ENCODE results near the gene CLPX. TPM values are rescaled to one million over a fixed set of nuclear protein-coding genes. Genes with fewer than 3 reads are reported as not detected.
A peak's percentile ranks its signal among the peaks of the same experiment; 100 is the strongest.

The CLPX gene
- total and polyA plus RNA-seq, 9 of the 15 experiments (the other 6 are each of a cell fraction or from before 2014, with no cell fraction given): 11.2 to 83.3 (median 51.3) TPM

- ATAC-seq (no peak), FAIRE-seq (no peak), DNase-seq (ENCODE audit: extremely low read depth in 1 of 4, low spot score in 3 of 4) (no peak)
- Histone ChIP-seq H3K9ac (ENCODE audit: insufficient read depth in 1 of 2, low read depth in 2 of 2, low read length in 2 of 2) (no peak overlapping the region), H2AFZ (ENCODE audit: low read depth, low read length) (no peak overlapping the region), H3K36me3 (ENCODE audit: control insufficient read depth, insufficient read depth, low read length) (peaks cover 82% of the 10 kb centered on the region), H3K9me1 (ENCODE audit: control insufficient read depth, insufficient read depth, low read length) (no peaks in the 10 kb centered on the region), H3K27me3 (ENCODE audit: control insufficient read depth in 2 of 2, insufficient read depth in 2 of 2, low read length in 2 of 2) (no peaks in the 10 kb centered on the region), H4K20me1 (replicated peaks; ENCODE audit: control insufficient read depth, insufficient read depth, low read length) (no peaks in the 10 kb centered on the region), H3K79me2 (ENCODE audit: control insufficient read depth, insufficient read depth, low read length) (no peaks in the 10 kb centered on the region), H3K27ac (ENCODE audit: extremely low read depth, low read depth, low read length) (no peak overlapping the region), H3K4me2 (ENCODE audit: insufficient read depth, low read length) (no peak overlapping the region), H3K4me1 (replicated peaks in 1 of 2; ENCODE audit: control insufficient read depth in 2 of 2, insufficient read depth in 2 of 2, low read length in 2 of 2) (no peaks in the 10 kb centered on the region), H3K4me3 (no peak overlapping the region), H3K9me3 (replicated peaks; ENCODE audit: control insufficient read depth, insufficient read depth, low read depth, low read length) (no peaks in the 10 kb centered on the region)
- WGBS (ENCODE audit: insufficient coverage, low coverage, missing lambda C conversion rate): 96% methylated on average over 6 of the region's 6 CpGs
- in situ Hi-C loops (cut with MboI): no loop called here
- intact Hi-C loops (cut with micrococcal nuclease): no loop called here
- ChIA-PET CTCF (ENCODE audit: low intra/inter-chr PET ratio) (no interaction called here), POLR2A (interaction anchor here (1.9 kb wide), 1 partner anchor 10 kb away, joined by 5 read pairs; no protein-coding TSS in a partner anchor)
- BruUV-seq (replicated peaks): no TSS peak
- TF ChIP-seq, protein P1, sequence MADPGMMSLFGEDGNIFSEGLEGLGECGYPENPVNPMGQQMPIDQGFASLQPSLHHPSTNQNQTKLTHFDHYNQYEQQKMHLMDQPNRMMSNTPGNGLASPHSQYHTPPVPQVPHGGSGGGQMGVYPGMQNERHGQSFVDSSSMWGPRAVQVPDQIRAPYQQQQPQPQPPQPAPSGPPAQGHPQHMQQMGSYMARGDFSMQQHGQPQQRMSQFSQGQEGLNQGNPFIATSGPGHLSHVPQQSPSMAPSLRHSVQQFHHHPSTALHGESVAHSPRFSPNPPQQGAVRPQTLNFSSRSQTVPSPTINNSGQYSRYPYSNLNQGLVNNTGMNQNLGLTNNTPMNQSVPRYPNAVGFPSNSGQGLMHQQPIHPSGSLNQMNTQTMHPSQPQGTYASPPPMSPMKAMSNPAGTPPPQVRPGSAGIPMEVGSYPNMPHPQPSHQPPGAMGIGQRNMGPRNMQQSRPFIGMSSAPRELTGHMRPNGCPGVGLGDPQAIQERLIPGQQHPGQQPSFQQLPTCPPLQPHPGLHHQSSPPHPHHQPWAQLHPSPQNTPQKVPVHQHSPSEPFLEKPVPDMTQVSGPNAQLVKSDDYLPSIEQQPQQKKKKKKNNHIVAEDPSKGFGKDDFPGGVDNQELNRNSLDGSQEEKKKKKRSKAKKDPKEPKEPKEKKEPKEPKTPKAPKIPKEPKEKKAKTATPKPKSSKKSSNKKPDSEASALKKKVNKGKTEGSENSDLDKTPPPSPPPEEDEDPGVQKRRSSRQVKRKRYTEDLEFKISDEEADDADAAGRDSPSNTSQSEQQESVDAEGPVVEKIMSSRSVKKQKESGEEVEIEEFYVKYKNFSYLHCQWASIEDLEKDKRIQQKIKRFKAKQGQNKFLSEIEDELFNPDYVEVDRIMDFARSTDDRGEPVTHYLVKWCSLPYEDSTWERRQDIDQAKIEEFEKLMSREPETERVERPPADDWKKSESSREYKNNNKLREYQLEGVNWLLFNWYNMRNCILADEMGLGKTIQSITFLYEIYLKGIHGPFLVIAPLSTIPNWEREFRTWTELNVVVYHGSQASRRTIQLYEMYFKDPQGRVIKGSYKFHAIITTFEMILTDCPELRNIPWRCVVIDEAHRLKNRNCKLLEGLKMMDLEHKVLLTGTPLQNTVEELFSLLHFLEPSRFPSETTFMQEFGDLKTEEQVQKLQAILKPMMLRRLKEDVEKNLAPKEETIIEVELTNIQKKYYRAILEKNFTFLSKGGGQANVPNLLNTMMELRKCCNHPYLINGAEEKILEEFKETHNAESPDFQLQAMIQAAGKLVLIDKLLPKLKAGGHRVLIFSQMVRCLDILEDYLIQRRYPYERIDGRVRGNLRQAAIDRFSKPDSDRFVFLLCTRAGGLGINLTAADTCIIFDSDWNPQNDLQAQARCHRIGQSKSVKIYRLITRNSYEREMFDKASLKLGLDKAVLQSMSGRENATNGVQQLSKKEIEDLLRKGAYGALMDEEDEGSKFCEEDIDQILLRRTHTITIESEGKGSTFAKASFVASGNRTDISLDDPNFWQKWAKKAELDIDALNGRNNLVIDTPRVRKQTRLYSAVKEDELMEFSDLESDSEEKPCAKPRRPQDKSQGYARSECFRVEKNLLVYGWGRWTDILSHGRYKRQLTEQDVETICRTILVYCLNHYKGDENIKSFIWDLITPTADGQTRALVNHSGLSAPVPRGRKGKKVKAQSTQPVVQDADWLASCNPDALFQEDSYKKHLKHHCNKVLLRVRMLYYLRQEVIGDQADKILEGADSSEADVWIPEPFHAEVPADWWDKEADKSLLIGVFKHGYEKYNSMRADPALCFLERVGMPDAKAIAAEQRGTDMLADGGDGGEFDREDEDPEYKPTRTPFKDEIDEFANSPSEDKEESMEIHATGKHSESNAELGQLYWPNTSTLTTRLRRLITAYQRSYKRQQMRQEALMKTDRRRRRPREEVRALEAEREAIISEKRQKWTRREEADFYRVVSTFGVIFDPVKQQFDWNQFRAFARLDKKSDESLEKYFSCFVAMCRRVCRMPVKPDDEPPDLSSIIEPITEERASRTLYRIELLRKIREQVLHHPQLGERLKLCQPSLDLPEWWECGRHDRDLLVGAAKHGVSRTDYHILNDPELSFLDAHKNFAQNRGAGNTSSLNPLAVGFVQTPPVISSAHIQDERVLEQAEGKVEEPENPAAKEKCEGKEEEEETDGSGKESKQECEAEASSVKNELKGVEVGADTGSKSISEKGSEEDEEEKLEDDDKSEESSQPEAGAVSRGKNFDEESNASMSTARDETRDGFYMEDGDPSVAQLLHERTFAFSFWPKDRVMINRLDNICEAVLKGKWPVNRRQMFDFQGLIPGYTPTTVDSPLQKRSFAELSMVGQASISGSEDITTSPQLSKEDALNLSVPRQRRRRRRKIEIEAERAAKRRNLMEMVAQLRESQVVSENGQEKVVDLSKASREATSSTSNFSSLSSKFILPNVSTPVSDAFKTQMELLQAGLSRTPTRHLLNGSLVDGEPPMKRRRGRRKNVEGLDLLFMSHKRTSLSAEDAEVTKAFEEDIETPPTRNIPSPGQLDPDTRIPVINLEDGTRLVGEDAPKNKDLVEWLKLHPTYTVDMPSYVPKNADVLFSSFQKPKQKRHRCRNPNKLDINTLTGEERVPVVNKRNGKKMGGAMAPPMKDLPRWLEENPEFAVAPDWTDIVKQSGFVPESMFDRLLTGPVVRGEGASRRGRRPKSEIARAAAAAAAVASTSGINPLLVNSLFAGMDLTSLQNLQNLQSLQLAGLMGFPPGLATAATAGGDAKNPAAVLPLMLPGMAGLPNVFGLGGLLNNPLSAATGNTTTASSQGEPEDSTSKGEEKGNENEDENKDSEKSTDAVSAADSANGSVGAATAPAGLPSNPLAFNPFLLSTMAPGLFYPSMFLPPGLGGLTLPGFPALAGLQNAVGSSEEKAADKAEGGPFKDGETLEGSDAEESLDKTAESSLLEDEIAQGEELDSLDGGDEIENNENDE (IDR thresholded peaks at IDR 0.05; ENCODE audit: low read depth, low read length): no peak
- TF ChIP-seq KLF10 (CRISPR knock-in tag; IDR thresholded peaks at IDR 0.05): no peak
- no peak for TF ChIP-seq GTF2A2 (tag; IDR thresholded peaks at IDR 0.05)
- peak; percentile 63; the same call in 1 of the 2 replicates for TF ChIP-seq CEBPB (tag; IDR thresholded peaks at IDR 0.05)
- no peak; the same call in 1 of the 2 replicates for TF ChIP-seq CEBPG (CRISPR knock-in tag; IDR thresholded peaks at IDR 0.05)
- TF ChIP-seq CEBPG (tag; conservative IDR thresholded peaks at IDR 0.05 in 1 of 2, IDR thresholded peaks at IDR 0.05 in 1 of 2): peak; percentile 31 to 38; a peak in 1 of 4 replicates
- no peak for TF ChIP-seq CHCHD3 (CRISPR knock-in tag; IDR thresholded peaks at IDR 0.05)
- TF ChIP-seq NR2C2 (CRISPR knock-in tag; IDR thresholded peaks at IDR 0.05): no peak
- no peak for TF ChIP-seq NR2C2 (tag; IDR thresholded peaks at IDR 0.05)
- no peak for TF ChIP-seq SIN3A (IDR thresholded peaks at IDR 0.05; ENCODE audit: borderline replicate concordance in 2 of 2, control insufficient read depth in 1 of 2, low read depth in 2 of 2, low read length in 2 of 2)
- no peak for TF ChIP-seq CBFB (CRISPR knock-in tag; IDR thresholded peaks at IDR 0.05)
- TF ChIP-seq ZZZ3 (IDR thresholded peaks at IDR 0.05): no peak
These were observed 30.4 kb downstream of the CLPX start for GRCh38 chr15:65154720-65155119.

Measured in K562 (cell line).